Measurements from ENCODE around the gene CACNA1S. TPM values are rescaled to one million over a fixed set of nuclear protein-coding genes. Genes with fewer than 3 reads are reported as not detected.

The CACNA1S gene
- total RNA-seq, 1 experiment from 2014 or later: not detected

DNA sequence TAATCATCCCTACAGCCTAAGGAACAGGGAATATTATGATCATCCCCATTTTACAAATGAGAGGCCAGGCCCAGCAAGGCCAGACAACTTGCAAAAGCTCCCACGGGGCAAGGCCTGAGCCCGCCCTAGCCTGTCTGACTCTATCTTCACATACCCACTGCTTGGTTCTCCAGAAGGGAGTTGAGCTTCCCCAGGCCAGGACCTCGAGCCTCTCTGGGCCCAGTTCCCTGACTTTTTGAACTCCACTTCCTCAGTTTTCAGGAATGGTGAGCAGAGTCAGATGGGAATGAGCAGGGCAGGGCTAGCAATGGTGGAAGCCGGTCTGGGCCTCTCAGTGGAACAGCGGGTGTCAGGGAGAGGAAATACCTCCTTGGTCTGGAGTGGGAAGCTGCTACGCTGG lies 39.3 kb downstream of the CACNA1S start:
- ChIA-PET POLR2A (no interaction called here), CTCF (interaction anchor here (0.6 kb wide), 1 partner anchor 64 kb away, joined by 8 read pairs; no protein-coding TSS in a partner anchor)
- H3K4me3 ChIP-seq (ENCODE audit: low read depth in 2 of 2, low read length in 2 of 2): no peak overlapping the region
- no TSS peak for BruUV-seq (replicated peaks)
- no peaks in the 10 kb centered on the region for H3K4me1 ChIP-seq (ENCODE audit: control insufficient read depth, insufficient read depth, low read length)
- intact Hi-C loops (cut with micrococcal nuclease; ENCODE audit: unreplicated experiment): no loop called here
- no peak for ATAC-seq
- H3K27ac ChIP-seq (ENCODE audit: low read length): no peak overlapping the region
- no peaks in the 10 kb centered on the region for H3K9me3 ChIP-seq (ENCODE audit: control insufficient read depth, insufficient read depth, low read depth, low read length)
- in situ Hi-C loops (cut with HindIII; ENCODE audit: low pct_unique_long_range_greater_than_20kb, low sequenced_read_pairs): no loop called here
- no peaks in the 10 kb centered on the region for H3K36me3 ChIP-seq (ENCODE audit: control insufficient read depth, insufficient read depth, low read length)
- DNase-seq (ENCODE audit: low read depth, low spot score): no peak
- TF ChIP-seq SIN3A (IDR thresholded peaks at IDR 0.05; ENCODE audit: borderline replicate concordance, insufficient read depth, low read depth, low read length) (no peak), TCF7L2 (IDR thresholded peaks at IDR 0.05; ENCODE audit: low read depth, low read length) (no peak), POLR2AphosphoS5 (IDR thresholded peaks at IDR 0.05; ENCODE audit: low read depth, low read length) (no peak)
- TF ChIP-seq, protein P1, sequence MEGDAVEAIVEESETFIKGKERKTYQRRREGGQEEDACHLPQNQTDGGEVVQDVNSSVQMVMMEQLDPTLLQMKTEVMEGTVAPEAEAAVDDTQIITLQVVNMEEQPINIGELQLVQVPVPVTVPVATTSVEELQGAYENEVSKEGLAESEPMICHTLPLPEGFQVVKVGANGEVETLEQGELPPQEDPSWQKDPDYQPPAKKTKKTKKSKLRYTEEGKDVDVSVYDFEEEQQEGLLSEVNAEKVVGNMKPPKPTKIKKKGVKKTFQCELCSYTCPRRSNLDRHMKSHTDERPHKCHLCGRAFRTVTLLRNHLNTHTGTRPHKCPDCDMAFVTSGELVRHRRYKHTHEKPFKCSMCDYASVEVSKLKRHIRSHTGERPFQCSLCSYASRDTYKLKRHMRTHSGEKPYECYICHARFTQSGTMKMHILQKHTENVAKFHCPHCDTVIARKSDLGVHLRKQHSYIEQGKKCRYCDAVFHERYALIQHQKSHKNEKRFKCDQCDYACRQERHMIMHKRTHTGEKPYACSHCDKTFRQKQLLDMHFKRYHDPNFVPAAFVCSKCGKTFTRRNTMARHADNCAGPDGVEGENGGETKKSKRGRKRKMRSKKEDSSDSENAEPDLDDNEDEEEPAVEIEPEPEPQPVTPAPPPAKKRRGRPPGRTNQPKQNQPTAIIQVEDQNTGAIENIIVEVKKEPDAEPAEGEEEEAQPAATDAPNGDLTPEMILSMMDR (IDR thresholded peaks at IDR 0.05): no peak
- TF ChIP-seq, protein P2, sequence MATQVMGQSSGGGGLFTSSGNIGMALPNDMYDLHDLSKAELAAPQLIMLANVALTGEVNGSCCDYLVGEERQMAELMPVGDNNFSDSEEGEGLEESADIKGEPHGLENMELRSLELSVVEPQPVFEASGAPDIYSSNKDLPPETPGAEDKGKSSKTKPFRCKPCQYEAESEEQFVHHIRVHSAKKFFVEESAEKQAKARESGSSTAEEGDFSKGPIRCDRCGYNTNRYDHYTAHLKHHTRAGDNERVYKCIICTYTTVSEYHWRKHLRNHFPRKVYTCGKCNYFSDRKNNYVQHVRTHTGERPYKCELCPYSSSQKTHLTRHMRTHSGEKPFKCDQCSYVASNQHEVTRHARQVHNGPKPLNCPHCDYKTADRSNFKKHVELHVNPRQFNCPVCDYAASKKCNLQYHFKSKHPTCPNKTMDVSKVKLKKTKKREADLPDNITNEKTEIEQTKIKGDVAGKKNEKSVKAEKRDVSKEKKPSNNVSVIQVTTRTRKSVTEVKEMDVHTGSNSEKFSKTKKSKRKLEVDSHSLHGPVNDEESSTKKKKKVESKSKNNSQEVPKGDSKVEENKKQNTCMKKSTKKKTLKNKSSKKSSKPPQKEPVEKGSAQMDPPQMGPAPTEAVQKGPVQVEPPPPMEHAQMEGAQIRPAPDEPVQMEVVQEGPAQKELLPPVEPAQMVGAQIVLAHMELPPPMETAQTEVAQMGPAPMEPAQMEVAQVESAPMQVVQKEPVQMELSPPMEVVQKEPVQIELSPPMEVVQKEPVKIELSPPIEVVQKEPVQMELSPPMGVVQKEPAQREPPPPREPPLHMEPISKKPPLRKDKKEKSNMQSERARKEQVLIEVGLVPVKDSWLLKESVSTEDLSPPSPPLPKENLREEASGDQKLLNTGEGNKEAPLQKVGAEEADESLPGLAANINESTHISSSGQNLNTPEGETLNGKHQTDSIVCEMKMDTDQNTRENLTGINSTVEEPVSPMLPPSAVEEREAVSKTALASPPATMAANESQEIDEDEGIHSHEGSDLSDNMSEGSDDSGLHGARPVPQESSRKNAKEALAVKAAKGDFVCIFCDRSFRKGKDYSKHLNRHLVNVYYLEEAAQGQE (IDR thresholded peaks at IDR 0.05; ENCODE audit: insufficient read depth in 1 of 2, low read depth in 2 of 2, low read length in 1 of 2): no peak
- 0 out of 2 replicates have a peak, but pooled peaks cover 5% of the 10 kb centered on the region for H3K27me3 ChIP-seq (ENCODE audit: control insufficient read depth, insufficient read depth, low read length)

DNA sequence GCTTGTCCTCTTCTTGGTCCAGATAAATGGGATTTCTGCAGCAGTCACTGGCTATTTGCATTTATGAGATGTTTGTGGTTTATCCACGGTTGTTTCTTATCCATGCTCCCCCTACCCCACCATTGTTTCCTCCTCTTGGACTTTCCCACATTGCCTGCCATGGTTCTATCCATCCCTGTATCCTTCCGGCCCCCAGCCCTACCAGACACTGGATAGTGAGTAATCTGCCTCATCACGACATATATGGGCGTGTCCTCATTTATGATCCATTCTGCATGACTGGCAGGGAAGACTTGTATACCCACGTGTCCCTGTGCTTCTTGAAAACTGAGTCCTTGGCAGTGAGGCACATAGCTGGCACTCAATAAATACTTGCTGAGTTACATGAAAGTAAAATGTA lies 40.1 kb downstream of the CACNA1S start:
- no peak for TF ChIP-seq POLR2AphosphoS5 (IDR thresholded peaks at IDR 0.05; ENCODE audit: low read depth, low read length)
- TF ChIP-seq, protein P2 (IDR thresholded peaks at IDR 0.05; ENCODE audit: insufficient read depth in 1 of 2, low read depth in 2 of 2, low read length in 1 of 2): no peak
- TF ChIP-seq, protein P1 (IDR thresholded peaks at IDR 0.05): no peak
- TF ChIP-seq SIN3A (IDR thresholded peaks at IDR 0.05; ENCODE audit: borderline replicate concordance, insufficient read depth, low read depth, low read length): no peak
- no peak for TF ChIP-seq TCF7L2 (IDR thresholded peaks at IDR 0.05; ENCODE audit: low read depth, low read length)
- in situ Hi-C loops (cut with HindIII; ENCODE audit: low pct_unique_long_range_greater_than_20kb, low sequenced_read_pairs): no loop called here
- no peak overlapping the region for H3K4me3 ChIP-seq (ENCODE audit: low read depth in 2 of 2, low read length in 2 of 2)
- no TSS peak for BruUV-seq (replicated peaks)
- no peak for ATAC-seq
- intact Hi-C loops (cut with micrococcal nuclease; ENCODE audit: unreplicated experiment): no loop called here
- no peaks in the 10 kb centered on the region for H3K9me3 ChIP-seq (ENCODE audit: control insufficient read depth, insufficient read depth, low read depth, low read length)
- DNase-seq (ENCODE audit: low read depth, low spot score): no peak
- 0 out of 2 replicates have a peak, but pooled peaks cover 5% of the 10 kb centered on the region for H3K27me3 ChIP-seq (ENCODE audit: control insufficient read depth, insufficient read depth, low read length)
- no peaks in the 10 kb centered on the region for H3K36me3 ChIP-seq (ENCODE audit: control insufficient read depth, insufficient read depth, low read length)
- H3K27ac ChIP-seq (ENCODE audit: low read length): no peak overlapping the region
- ChIA-PET CTCF (no interaction called here), POLR2A (no interaction called here)
- no peaks in the 10 kb centered on the region for H3K4me1 ChIP-seq (ENCODE audit: control insufficient read depth, insufficient read depth, low read length)

Data from Panc1 (cell line).